Neutrophil (primary cell): Measurements from ENCODE around the gene C6orf163.
"Not testable (repeated sequence)": the region's sequence is repeated elsewhere in the genome, so short reads cannot be mapped to it uniquely, and the experiment has no call there.

Experiments
- H3K27ac ChIP-seq: fragments of 200-600 bp; sonication (generic); 2 replicates; pipeline ENCODE4 v1.5.1; 2016; ENCODE audit warnings: mild to moderate bottlenecking, moderate library complexity
- H3K27me3 ChIP-seq: fragments of 200-600 bp; sonication (generic); 2 replicates; pipeline ENCODE4 v1.6.0; 2016; ENCODE audit warnings: mild to moderate bottlenecking
- H3K36me3 ChIP-seq: fragments of 200-600 bp; sonication (generic); 2 replicates; pipeline ENCODE4 v1.5.1; 2017
- H3K4me1 ChIP-seq, 2 experiments: fragments of 200-600 bp in 1 of 2; sonication (generic) in 1 of 2; 1 replicate in 1 of 2; 2 replicates in 1 of 2; pipeline versions ENCODE4 v1.5.1 to v1.6.1; 2013 to 2016; ENCODE audit warnings: low read depth in 1 of 2, low read length in 1 of 2, mild to moderate bottlenecking in 1 of 2, moderate library complexity in 1 of 2; ENCODE audit not compliant: control insufficient read depth in 1 of 2, insufficient read depth in 1 of 2
- H3K4me3 ChIP-seq, 2 experiments: fragments of 200-600 bp in 1 of 2; sonication (generic) in 1 of 2; 1 replicate in 1 of 2; 2 replicates in 1 of 2; pipeline ENCODE4 v1.5.1; 2013 to 2016; ENCODE audit warnings: low read depth in 1 of 2, low read length in 1 of 2, mild to moderate bottlenecking in 1 of 2, moderate library complexity in 1 of 2
- H3K9me3 ChIP-seq: fragments of 200-600 bp; sonication (generic); 2 replicates; pipeline ENCODE4 v1.5.1; 2016
- CTCF ChIP-seq: fragments of 200-600 bp; sonication (generic); IDR thresholded peaks from 2 replicates; pipeline ENCODE4 v1.5.1; 2016; ENCODE audit warnings: antibody characterized with exemption

The C6orf163 gene

GRCh38 chr6:87344731-87345130, at the start of gene C6orf163:
TSS of gene C6orf163 (plus strand) at chr6:87344813. CDS start at chr6:87345100, 287 bp downstream.
- H3K4me3 ChIP-seq, result no peak within 1 kb of the TSS
- no peaks in the 10 kb centered on the region for H3K27me3 ChIP-seq
- peaks cover 24% of the 10 kb centered on the region for H3K36me3 ChIP-seq
- no peaks in the 10 kb centered on the region for H3K9me3 ChIP-seq
- TF ChIP-seq CTCF, result no peak
- no peak within 1 kb of the TSS for H3K27ac ChIP-seq
- H3K4me1 ChIP-seq, result no peaks in the 10 kb centered on the region

GRCh38 chr6:87297119-87297518, 47.5 kb upstream of the C6orf163 start:
- Histone ChIP-seq H3K27me3 (peaks cover 10% of the 10 kb centered on the region), H3K4me1 (peaks cover 7 to 20% of the 10 kb centered on the region in 2 experiments), H3K36me3 (no peaks in the 10 kb centered on the region), H3K4me3 (no peak overlapping the region), H3K27ac (no peak overlapping the region), H3K9me3 (no peaks in the 10 kb centered on the region)
- TF ChIP-seq CTCF, result no peak

- not testable (repeated sequence) for H3K27ac ChIP-seq, H3K9me3 ChIP-seq, H3K27me3 ChIP-seq, H3K4me1 ChIP-seq, H3K4me3 ChIP-seq, H3K36me3 ChIP-seq
Measured at GRCh38 chr6:87301277-87301676, 43.3 kb upstream of the C6orf163 start.

GRCh38 chr6:87308970-87309369, 35.6 kb upstream of the C6orf163 start:
- no peaks in the 10 kb centered on the region for H3K36me3 ChIP-seq
- peaks cover 45% of the 10 kb centered on the region for H3K27me3 ChIP-seq
- no peaks in the 10 kb centered on the region for H3K9me3 ChIP-seq
- no peak overlapping the region for H3K4me3 ChIP-seq
- H3K27ac ChIP-seq, result no peak overlapping the region
- no peaks in the 10 kb centered on the region for H3K4me1 ChIP-seq
- no peak for TF ChIP-seq CTCF

- peaks cover 53% of the 10 kb centered on the region for H3K27me3 ChIP-seq
- no peak overlapping the region for H3K4me3 ChIP-seq
- no peaks in the 10 kb centered on the region for H3K36me3 ChIP-seq
Measured at GRCh38 chr6:87312860-87313259, 31.8 kb upstream of the C6orf163 start.

GRCh38 chr6:87315071-87315470, 29.5 kb upstream of the C6orf163 start:
- Histone ChIP-seq H3K27me3 (peaks cover 41% of the 10 kb centered on the region), H3K4me3 (no peak overlapping the region), H3K9me3 (no peaks in the 10 kb centered on the region), H3K27ac (no peak overlapping the region), H3K4me1 (no peaks in the 10 kb centered on the region), H3K36me3 (no peaks in the 10 kb centered on the region)
- no peak for TF ChIP-seq CTCF

More at GRCh38 chr6:87312860-87313259, 31.8 kb upstream of the C6orf163 start:
- no peaks in the 10 kb centered on the region for H3K4me1 ChIP-seq
- no peak overlapping the region for H3K27ac ChIP-seq
- H3K9me3 ChIP-seq, result no peaks in the 10 kb centered on the region
- TF ChIP-seq CTCF, result no peak
